Trophoblast cell (in vitro differentiated cells and primary cell): Measurements from ENCODE around the gene TRIM9.

ENCODE experiments used
- DNase-seq, 2 donors: peaks; one replicate each; pipeline ENCODE4 v3.0.0-alpha.2; 2016
- H2AFZ ChIP-seq: 2 replicates; pipeline ENCODE4 v1.6.1; 2013; ENCODE audit warnings: low read length, moderate library complexity, mild to moderate bottlenecking; ENCODE audit not compliant: insufficient read depth, poor library complexity
- H2AK5ac ChIP-seq: 2 replicates; pipeline ENCODE4 v1.6.1; 2013; ENCODE audit warnings: mild to moderate bottlenecking, low read length
- H2BK120ac ChIP-seq: 2 replicates; pipeline ENCODE4 v1.6.1; 2013; ENCODE audit warnings: low read length, mild to moderate bottlenecking, moderate library complexity; ENCODE audit not compliant: insufficient read depth, poor library complexity
- H2BK12ac ChIP-seq: 2 replicates; pipeline ENCODE4 v1.6.1; 2013; ENCODE audit warnings: mild to moderate bottlenecking, low read length, moderate library complexity
- H2BK5ac ChIP-seq: 2 replicates; pipeline ENCODE4 v1.6.1; 2013; ENCODE audit warnings: low read length, low read depth, moderate library complexity, mild to moderate bottlenecking; ENCODE audit not compliant: poor library complexity
- H3K14ac ChIP-seq: 2 replicates; pipeline ENCODE4 v1.6.1; 2013; ENCODE audit warnings: mild to moderate bottlenecking, low read length
- H3K18ac ChIP-seq: 2 replicates; pipeline ENCODE4 v1.6.1; 2013; ENCODE audit warnings: mild to moderate bottlenecking, low read length
- H3K23ac ChIP-seq: 2 replicates; pipeline ENCODE4 v1.6.1; 2013; ENCODE audit warnings: low read length
- H3K27ac ChIP-seq: 2 replicates; pipeline ENCODE4 v1.5.1; 2013; ENCODE audit warnings: low read depth, mild to moderate bottlenecking, inconsistent platforms, low read length, moderate library complexity
- H3K27me3 ChIP-seq: 2 replicates; pipeline ENCODE4 v1.6.1; 2013; ENCODE audit warnings: inconsistent platforms, mild to moderate bottlenecking, low read length, moderate library complexity; ENCODE audit not compliant: insufficient read depth
- H3K36me3 ChIP-seq, 2 experiments: 1 replicate in 1 of 2; 2 replicates in 1 of 2; pipeline ENCODE4 v1.6.1; 2013; ENCODE audit warnings: low read length in 2 of 2, mild to moderate bottlenecking in 2 of 2, moderate library complexity in 1 of 2; ENCODE audit not compliant: insufficient read depth in 2 of 2, control insufficient read depth in 1 of 2
- H3K4ac ChIP-seq: 2 replicates; pipeline ENCODE4 v1.6.1; 2013; ENCODE audit warnings: low read depth, mild to moderate bottlenecking, low read length, moderate library complexity
- H3K4me1 ChIP-seq, 2 experiments: 1 replicate in 1 of 2; 2 replicates in 1 of 2; pipeline ENCODE4 v1.6.1; 2013; ENCODE audit warnings: low read length in 2 of 2, mild to moderate bottlenecking in 2 of 2, moderate library complexity in 1 of 2; ENCODE audit not compliant: insufficient read depth in 2 of 2, control insufficient read depth in 1 of 2
- H3K4me2 ChIP-seq: 2 replicates; pipeline ENCODE4 v1.6.1; 2013; ENCODE audit warnings: inconsistent platforms, mild to moderate bottlenecking, low read length, moderate library complexity
- H3K4me3 ChIP-seq: 2 replicates; pipeline ENCODE4 v1.5.1; 2013; ENCODE audit warnings: mild to moderate bottlenecking, low read depth, low read length, inconsistent platforms
- H3K79me1 ChIP-seq: one replicate; pipeline ENCODE4 v1.6.1; 2013; ENCODE audit warnings: low read length
- H3K79me2 ChIP-seq: 2 replicates; pipeline ENCODE4 v1.6.1; 2013; ENCODE audit warnings: low read length, mild to moderate bottlenecking; ENCODE audit not compliant: control insufficient read depth, insufficient read depth, poor library complexity
- H3K9ac ChIP-seq: 2 replicates; pipeline ENCODE4 v1.6.1; 2013; ENCODE audit warnings: mild to moderate bottlenecking, low read length
- H3K9me3 ChIP-seq: 2 replicates; pipeline ENCODE4 v1.6.1; 2013; ENCODE audit warnings: low read depth, mild to moderate bottlenecking, control low read depth, inconsistent platforms, low read length; ENCODE audit not compliant: insufficient read depth
- H4K12ac ChIP-seq: 2 replicates; pipeline ENCODE4 v1.6.1; 2013; ENCODE audit warnings: low read depth, mild to moderate bottlenecking, low read length, moderate library complexity
- H4K8ac ChIP-seq: 2 replicates; pipeline ENCODE4 v1.6.1; 2013; ENCODE audit warnings: low read depth, mild to moderate bottlenecking, low read length, moderate library complexity
- H4K91ac ChIP-seq: one replicate; pipeline ENCODE4 v1.6.1; 2013; ENCODE audit warnings: low read depth, mild to moderate bottlenecking, low read length, moderate library complexity
- WGBS: extraction: QIAGEN DNeasy Blood & Tissue Kit; methylation state at CpG from one replicate; pipeline ENCODE4 v1.1.7; 2013; ENCODE audit warnings: missing lambda C conversion rate; ENCODE audit not compliant: insufficient read length, insufficient coverage; ENCODE audit errors: extremely low coverage; 5-methylcytosine and 5-hydroxymethylcytosine counted together

TRIM9 gene

GRCh38 chr14:50932156-50932555 is 162.7 kb downstream of the TRIM9 start:
- H2BK12ac ChIP-seq = no peak overlapping the region
- H3K4ac ChIP-seq = no peak overlapping the region
- no peak overlapping the region for H3K18ac ChIP-seq
- H3K79me2 ChIP-seq = no peaks in the 10 kb centered on the region
- H3K27me3 ChIP-seq = no peaks in the 10 kb centered on the region
- H2AFZ ChIP-seq = no peak overlapping the region
- H3K4me2 ChIP-seq = no peak overlapping the region
- no CpG with 5 or more reads among the region's 1 CpG for WGBS
- no peaks in the 10 kb centered on the region for H3K9me3 ChIP-seq
- H4K12ac ChIP-seq = no peak overlapping the region
- no peak overlapping the region for H3K27ac ChIP-seq
- H3K4me3 ChIP-seq = no peak overlapping the region
- no peak overlapping the region for H2AK5ac ChIP-seq
- no peak overlapping the region for H3K23ac ChIP-seq
- H3K9ac ChIP-seq = no peak overlapping the region
- H4K91ac ChIP-seq = no peak overlapping the region
- H2BK5ac ChIP-seq = no peak overlapping the region
- no peaks in the 10 kb centered on the region for H3K79me1 ChIP-seq
- no peaks in the 10 kb centered on the region for H3K4me1 ChIP-seq
- H3K14ac ChIP-seq = no peak overlapping the region
- DNase-seq = no peak
- no peak overlapping the region for H2BK120ac ChIP-seq
- H4K8ac ChIP-seq = no peak overlapping the region
- no peaks in the 10 kb centered on the region for H3K36me3 ChIP-seq

- H4K12ac ChIP-seq = no peak overlapping the region
- no peak overlapping the region for H3K4me3 ChIP-seq
- no peak overlapping the region for H3K9ac ChIP-seq
- no peak overlapping the region for H2AFZ ChIP-seq
- no CpG with 5 or more reads among the region's 3 CpGs for WGBS
- H4K8ac ChIP-seq = no peak overlapping the region
- H3K4me2 ChIP-seq = no peak overlapping the region
- H3K27ac ChIP-seq = no peak overlapping the region
- H3K79me2 ChIP-seq = no peaks in the 10 kb centered on the region
- no peaks in the 10 kb centered on the region for H3K4me1 ChIP-seq
- DNase-seq = no peak
- H3K23ac ChIP-seq = no peak overlapping the region
- H4K91ac ChIP-seq = no peak overlapping the region
- no peak overlapping the region for H2BK120ac ChIP-seq
- no peaks in the 10 kb centered on the region for H3K36me3 ChIP-seq
- no peaks in the 10 kb centered on the region for H3K9me3 ChIP-seq
- no peak overlapping the region for H2BK5ac ChIP-seq
- no peak overlapping the region for H3K14ac ChIP-seq
- H3K18ac ChIP-seq = no peak overlapping the region
- H3K79me1 ChIP-seq = no peaks in the 10 kb centered on the region
- H2BK12ac ChIP-seq = no peak overlapping the region
- H3K4ac ChIP-seq = no peak overlapping the region
- H3K27me3 ChIP-seq = no peaks in the 10 kb centered on the region
- no peak overlapping the region for H2AK5ac ChIP-seq
Measured at GRCh38 chr14:50931559-50931958, 163.3 kb downstream of the TRIM9 start.

DNA sequence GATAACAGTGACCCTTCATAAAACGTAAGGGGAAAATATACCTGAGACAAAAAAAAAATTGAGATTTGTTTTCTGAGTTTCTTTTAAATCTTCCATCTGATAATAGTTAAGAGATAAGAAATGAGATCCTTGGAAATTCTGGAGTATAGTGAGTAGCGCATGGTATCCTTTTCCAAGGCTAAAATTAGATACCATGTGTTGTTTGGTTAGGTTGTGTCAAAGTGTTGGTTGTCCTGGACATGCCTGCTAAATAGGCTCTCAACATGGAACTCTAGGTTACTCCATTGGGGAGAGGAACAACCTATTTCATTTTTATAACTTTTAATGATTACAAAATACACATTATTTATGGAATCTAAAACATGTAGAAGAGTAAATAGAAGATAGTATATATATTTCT is 165.4 kb downstream of the TRIM9 start:
- H3K9me3 ChIP-seq = no peaks in the 10 kb centered on the region
- DNase-seq = no peak
- H3K4ac ChIP-seq = no peak overlapping the region
- no CpG with 5 or more reads among the region's 2 CpGs for WGBS
- H2AK5ac ChIP-seq = no peak overlapping the region
- no peaks in the 10 kb centered on the region for H3K27me3 ChIP-seq
- H3K23ac ChIP-seq = no peak overlapping the region
- H4K91ac ChIP-seq = no peak overlapping the region
- H2BK12ac ChIP-seq = no peak overlapping the region
- no peaks in the 10 kb centered on the region for H3K79me2 ChIP-seq
- no peak overlapping the region for H4K12ac ChIP-seq
- no peak overlapping the region for H2BK5ac ChIP-seq
- H4K8ac ChIP-seq = no peak overlapping the region
- no peaks in the 10 kb centered on the region for H3K36me3 ChIP-seq
- no peak overlapping the region for H3K18ac ChIP-seq
- H3K9ac ChIP-seq = no peak overlapping the region
- no peak overlapping the region for H2BK120ac ChIP-seq
- no peak overlapping the region for H2AFZ ChIP-seq
- H3K27ac ChIP-seq = no peak overlapping the region
- H3K79me1 ChIP-seq = no peaks in the 10 kb centered on the region
- H3K4me1 ChIP-seq = peaks cover 0 to 1% of the 10 kb centered on the region in 2 experiments
- no peak overlapping the region for H3K4me3 ChIP-seq
- no peak overlapping the region for H3K4me2 ChIP-seq
- H3K14ac ChIP-seq = no peak overlapping the region

GRCh38 chr14:50928002-50928635 is 166.8 kb downstream of the TRIM9 start:
- H3K79me1 ChIP-seq = no peaks in the 10 kb centered on the region
- H4K8ac ChIP-seq = no peak overlapping the region
- no peak overlapping the region for H2BK5ac ChIP-seq
- H4K91ac ChIP-seq = no peak overlapping the region
- no CpG with 5 or more reads among the region's 6 CpGs for WGBS
- no peak overlapping the region for H3K9ac ChIP-seq
- H2AK5ac ChIP-seq = no peak overlapping the region
- no peak overlapping the region for H2AFZ ChIP-seq
- no peak overlapping the region for H3K18ac ChIP-seq
- H3K4ac ChIP-seq = no peak overlapping the region
- no peak overlapping the region for H2BK120ac ChIP-seq
- no peak overlapping the region for H3K27ac ChIP-seq
- no peak overlapping the region for H4K12ac ChIP-seq
- no peak overlapping the region for H3K4me2 ChIP-seq
- no peaks in the 10 kb centered on the region for H3K9me3 ChIP-seq
- no peak overlapping the region for H3K14ac ChIP-seq
- H3K36me3 ChIP-seq = no peaks in the 10 kb centered on the region
- no peak overlapping the region for H3K4me3 ChIP-seq
- peaks cover 0 to 1% of the 10 kb centered on the region in 2 experiments for H3K4me1 ChIP-seq
- no peaks in the 10 kb centered on the region for H3K27me3 ChIP-seq
- H2BK12ac ChIP-seq = no peak overlapping the region
- peak; percentile 65 to 75 for DNase-seq
- H3K79me2 ChIP-seq = no peaks in the 10 kb centered on the region
- H3K23ac ChIP-seq = no peak overlapping the region
